OCI-LY7 (cell line): ENCODE data around the gene LGSN.

ENCODE experiments used
- CTCF ChIP-seq: fragments of 200-600 bp; sonication (generic); conservative IDR thresholded peaks from 2 replicates; pipeline ENCODE4 v1.5.1; 2014; ENCODE audit warnings: mild to moderate bottlenecking, antibody characterized with exemption, low read length, moderate library complexity, mixed read lengths
- EZH2phosphoT487 ChIP-seq: fragments of 200-600 bp; sonication (generic); IDR thresholded peaks from 2 replicates; pipeline ENCODE4 v1.6.1; 2018; ENCODE audit warnings: low read depth, borderline replicate concordance, mild to moderate bottlenecking, mixed run types, antibody characterized with exemption, low read length, moderate library complexity, mixed read lengths

GRCh38 chr6:63236398-63236817 lies 83.4 kb downstream of the LGSN start:
- TF ChIP-seq CTCF (no peak), EZH2phosphoT487 (no peak)
